GM21717 (cell line): ENCODE measurements around the gene CPNE4.

Experiments
- ATAC-seq: cut with Tn5 transposase; IDR thresholded peaks from one replicate; pipeline ENCODE4 v1.9.1; 2021; ENCODE audit warnings: mild to moderate bottlenecking, moderate library complexity; ENCODE audit not compliant: unreplicated experiment

Gene CPNE4

DNA sequence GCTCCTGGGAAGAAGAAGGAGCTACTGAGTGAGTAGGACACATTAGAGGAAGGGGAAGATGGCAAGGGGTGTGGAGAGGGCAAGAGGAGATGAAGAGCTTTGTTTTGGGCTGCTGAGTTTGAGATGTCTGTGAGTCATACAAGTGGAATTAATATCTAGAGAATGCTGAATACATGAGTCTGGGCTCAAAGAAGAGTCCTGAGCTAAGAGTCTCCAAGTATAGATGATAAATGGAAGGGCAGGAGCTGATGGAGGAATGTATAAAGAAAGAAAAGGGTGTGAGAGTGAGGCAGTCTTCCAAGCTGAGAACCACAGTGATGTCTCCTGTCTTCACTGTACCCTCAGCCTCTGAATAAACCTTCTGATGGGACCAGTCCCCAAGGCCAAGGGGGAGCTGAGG is 326.6 kb downstream of the CPNE4 start:
- ATAC-seq, result no peak

DNA sequence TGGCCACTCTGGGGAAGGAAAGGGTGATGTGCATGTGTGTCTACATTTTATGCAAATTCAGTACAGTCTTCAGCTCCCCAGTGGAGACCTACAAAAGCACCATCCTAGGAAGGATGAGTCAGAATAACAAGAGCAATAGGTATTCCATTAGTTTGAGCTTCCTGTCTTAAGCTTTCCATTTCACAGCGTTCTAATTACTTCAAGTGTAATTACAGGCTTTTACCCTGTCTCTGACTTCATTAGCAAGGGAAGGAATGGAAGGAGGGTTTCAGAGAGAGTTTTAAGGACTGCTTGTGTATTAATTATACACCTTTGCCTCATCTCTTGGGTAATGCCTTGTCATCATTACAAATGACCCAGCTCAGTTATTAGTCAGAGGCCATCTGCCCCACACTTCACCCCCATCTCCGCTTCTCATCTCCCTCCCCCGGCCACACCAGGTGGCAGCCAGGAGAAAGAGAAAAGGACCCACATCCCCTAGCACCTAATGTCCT is 329.2 kb downstream of the CPNE4 start:
- peak; percentile 89 for ATAC-seq

GRCh38 chr3:131705099-131705498 is 329.7 kb downstream of the CPNE4 start:
- no peak for ATAC-seq

DNA sequence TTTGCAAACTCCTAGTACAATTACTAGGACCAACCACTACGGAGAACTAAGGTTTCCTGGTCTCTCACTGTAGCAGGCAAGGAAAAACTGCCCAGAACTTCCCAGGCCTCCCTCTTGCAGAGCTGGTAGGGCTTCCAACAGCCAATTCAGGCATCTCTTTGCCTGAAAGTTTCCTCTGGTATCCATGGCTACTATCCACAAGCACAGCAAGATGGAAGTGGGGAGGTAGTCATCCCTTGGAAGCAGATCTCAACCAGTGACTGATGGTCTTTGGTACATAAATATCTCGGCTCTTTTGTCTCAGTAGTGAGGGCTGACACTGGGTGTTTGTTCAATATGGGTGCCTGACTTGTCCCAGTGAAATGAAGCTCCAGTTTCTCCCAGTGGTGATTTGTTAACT is 330.7 kb downstream of the CPNE4 start:
- no peak for ATAC-seq

GRCh38 chr3:131702146-131702545 is 332.7 kb downstream of the CPNE4 start:
- no peak for ATAC-seq

- ATAC-seq, result no peak
Measured at GRCh38 chr3:131701153-131701770, 333.6 kb downstream of the CPNE4 start.

DNA sequence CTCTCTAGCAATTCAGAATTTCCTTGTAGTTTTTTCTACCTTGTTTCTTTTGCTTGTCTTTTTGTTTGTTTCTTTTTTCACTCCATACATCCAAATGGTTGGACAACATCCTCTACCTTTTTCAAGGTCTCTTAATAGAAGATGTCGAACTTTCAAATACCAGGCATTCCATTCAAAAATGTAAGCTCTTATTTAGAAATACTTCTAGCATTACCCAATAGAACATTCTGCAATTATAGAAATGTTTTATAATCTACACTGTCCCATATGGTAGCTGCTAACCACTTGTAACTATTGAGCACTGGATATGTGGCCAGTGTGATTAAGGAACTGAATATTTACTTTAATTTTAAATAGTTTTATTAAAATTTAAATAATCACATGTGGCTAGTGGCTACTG is 335.8 kb downstream of the CPNE4 start:
- ATAC-seq, result no peak

- ATAC-seq, result no peak
Measured at GRCh38 chr3:131694376-131694775, 340.4 kb downstream of the CPNE4 start.

GRCh38 chr3:131692356-131692755 is 342.5 kb downstream of the CPNE4 start:
- no peak for ATAC-seq

- no peak for ATAC-seq
Measured at GRCh38 chr3:131690800-131691199, 344.0 kb downstream of the CPNE4 start.

- no peak for ATAC-seq
Measured at GRCh38 chr3:131688370-131688769, 346.4 kb downstream of the CPNE4 start.

DNA sequence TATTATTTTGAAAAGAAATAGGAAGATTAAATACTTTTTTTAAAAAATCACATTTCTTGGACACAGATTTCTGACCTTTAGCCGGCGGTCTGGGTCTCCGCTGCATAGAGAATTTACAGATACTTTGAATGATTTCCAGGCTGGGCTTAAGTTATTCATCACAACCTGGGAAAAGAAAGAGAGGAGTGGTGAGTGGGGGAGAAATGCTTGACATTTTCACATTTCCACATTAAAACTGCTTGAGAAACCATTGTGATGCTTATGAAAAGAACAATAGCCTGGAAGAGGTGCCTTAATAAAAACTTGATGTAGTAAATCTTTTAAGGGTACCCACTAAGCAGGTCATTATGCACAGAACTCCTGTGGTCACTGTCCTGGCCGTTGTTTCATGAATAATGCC is 365.2 kb downstream of the CPNE4 start:
- ATAC-seq, result no peak

DNA sequence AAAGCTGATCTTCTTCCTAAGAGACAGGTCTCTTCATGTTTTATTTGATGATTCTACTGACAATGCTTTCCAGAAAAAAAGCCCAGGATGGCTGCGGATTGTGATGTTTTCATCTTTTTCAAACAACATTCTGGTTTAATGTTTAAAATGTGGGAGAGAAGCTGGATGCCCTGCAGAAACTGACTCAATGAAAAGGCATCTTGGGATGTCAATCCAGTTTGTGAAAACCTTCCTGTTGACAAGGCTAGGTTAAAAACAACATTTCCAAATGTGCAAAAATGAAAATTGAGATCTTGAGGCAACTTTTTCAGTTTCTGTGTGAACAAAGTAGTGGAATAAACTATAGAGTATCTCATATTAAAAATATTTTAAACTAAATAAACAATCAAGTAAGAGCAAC is 376.0 kb downstream of the CPNE4 start:
- ATAC-seq, result no peak

DNA sequence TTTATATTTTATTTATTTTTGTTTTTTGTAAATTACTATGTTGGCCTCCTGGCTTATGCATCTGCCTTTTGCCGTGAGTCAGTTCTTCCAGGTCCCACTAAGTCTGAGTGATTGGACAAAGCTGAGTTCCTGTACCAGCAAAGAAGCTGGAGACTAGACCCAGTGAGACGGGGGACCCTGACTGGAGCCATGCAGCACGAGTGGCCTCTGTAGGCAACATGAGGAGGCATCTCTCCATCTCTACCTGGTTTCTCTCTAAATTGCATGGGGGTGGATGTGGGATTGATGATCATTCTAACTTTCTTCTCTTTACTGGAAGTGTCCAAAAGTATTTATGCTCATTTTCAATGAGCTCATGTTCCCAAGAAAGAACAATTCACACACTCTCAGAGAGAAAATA is 376.7 kb downstream of the CPNE4 start:
- no peak for ATAC-seq

GRCh38 chr3:131655070-131655690 is 379.6 kb downstream of the CPNE4 start:
- no peak for ATAC-seq

GRCh38 chr3:131645638-131646037 is 389.2 kb downstream of the CPNE4 start:
- no peak for ATAC-seq

DNA sequence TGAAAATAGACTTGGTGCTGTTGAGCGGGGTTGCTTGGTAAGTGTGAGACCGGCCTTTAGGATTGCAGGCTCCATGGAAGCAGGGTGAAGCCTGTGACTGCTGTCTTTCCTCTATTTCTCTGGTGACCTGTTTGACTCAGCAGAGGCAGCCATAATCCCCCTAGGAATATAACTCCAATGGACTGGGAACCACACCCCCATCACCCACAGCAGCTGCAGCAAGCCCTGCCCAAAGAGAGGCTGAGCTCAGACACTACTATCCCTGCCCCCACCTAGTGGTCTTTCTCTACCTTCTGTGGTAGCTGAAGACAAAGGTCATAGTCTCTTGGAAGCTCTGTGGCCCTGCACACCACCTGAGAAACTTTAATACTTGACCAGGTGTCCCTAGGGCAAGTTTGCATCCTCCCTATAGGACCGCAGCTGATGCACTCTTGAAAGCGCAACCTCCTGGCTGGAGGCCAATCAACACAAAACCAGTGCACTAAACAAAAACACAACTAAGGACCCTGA is 398.5 kb downstream of the CPNE4 start:
- ATAC-seq, result no peak

GRCh38 chr3:131630807-131631206 is 404.0 kb downstream of the CPNE4 start:
- ATAC-seq, result no peak

DNA sequence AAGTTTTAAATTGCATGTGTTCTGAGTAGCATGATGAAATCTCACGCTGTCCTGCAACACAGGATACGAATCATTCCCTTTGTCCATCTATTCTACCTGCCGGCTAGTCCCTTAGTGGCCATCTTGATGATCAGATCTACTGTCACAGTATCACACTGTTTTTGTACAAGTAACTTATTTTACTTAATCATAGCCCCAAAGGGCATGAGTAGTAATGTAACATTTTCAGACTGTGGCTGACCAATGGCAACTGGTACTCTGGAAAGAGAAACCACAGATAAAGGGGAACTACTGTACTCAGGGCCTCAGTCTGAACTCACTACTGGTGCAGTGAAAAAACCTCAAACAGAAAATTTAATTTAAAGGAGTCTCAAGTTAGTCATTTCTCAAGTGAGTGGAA is 404.7 kb downstream of the CPNE4 start:
- ATAC-seq, result peak; percentile 98

DNA sequence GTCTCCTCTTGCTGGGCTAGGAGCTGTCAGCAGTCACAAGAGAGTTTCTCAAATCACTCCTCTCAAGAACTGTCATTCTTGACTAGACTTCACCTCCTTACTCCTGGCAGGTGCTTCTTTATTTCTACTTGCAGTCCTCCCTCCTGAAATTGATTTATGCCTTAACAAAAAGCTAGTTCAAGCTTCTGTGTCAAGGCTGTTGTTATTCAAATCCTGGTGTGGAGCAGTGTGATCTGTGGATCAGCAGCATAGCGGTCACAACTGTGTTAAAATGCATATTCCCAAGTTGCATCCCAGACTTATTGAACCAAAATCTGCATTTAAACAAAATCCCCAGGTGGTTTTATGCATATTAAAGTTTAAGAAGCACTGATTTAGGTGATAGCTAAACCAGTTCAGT is 411.4 kb downstream of the CPNE4 start:
- no peak for ATAC-seq

DNA sequence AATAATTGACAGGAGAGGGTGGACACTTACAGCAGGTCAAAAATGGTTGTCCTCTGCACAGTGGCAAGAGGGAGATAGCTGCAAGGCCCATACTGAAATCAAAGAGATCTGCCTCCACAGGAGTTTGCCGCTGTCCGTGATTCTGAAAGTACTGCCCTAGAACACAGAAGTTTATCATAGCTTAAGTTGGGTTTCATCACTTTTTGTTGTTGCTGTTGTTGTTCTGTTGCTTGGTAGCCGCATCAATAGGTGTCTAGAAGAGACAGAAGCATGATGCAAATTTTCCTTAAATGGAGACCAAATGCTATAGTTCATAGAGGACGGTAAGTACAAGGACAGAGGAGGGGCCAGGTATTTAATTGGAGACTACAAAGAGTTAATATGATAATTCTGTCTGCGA is 412.1 kb downstream of the CPNE4 start:
- no peak for ATAC-seq

DNA sequence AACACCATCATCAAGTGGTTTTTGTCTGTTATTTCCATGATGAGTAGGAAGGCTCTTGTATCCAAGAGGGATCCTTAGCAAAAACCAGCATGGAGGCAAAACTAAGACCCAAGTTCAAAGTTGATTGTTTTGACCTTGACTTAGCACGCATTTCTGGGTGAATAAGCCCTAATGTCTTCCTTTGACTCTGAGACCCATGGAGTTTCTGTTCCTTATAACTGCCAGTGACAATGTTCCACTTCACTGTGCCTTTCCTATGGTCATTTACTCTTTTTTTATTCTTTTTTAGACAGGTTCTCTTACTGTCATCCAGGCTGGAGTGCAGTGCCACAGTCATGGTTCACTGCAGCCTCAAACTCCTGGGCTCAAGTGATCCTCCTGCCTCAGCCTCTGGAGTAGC is 413.8 kb downstream of the CPNE4 start:
- no peak for ATAC-seq

- ATAC-seq, result no peak
Measured at GRCh38 chr3:131619821-131620220, 415.0 kb downstream of the CPNE4 start.
